K562 (cell line): ENCODE measurements around the gene RARG. TPM values are rescaled to one million over a fixed set of nuclear protein-coding genes. Genes with fewer than 3 reads are reported as not detected.

Experiments
- ARNT ChIP-seq, 2 experiments: fragments of 450-650 bp; IDR thresholded peaks; 2 replicates each; pipeline ENCODE4 v1.6.1; 2016; ENCODE audit warnings: mild to moderate bottlenecking in 1 of 2
- CHD1 ChIP-seq: fragments of 200-600 bp; sonication (generic); IDR thresholded peaks from one replicate; pipeline ENCODE4 v1.6.1; 2012; ENCODE audit warnings: mild to moderate bottlenecking, moderate library complexity, low read length, inconsistent platforms
- CHD4 ChIP-seq: fragments of 200-600 bp; sonication (generic); IDR thresholded peaks from 3 replicates; pipeline ENCODE4 v1.6.1; 2012; ENCODE audit warnings: low read depth, mild to moderate bottlenecking, mixed read lengths, low read length, inconsistent platforms; ENCODE audit not compliant: insufficient read depth, insufficient replicate concordance, poor library complexity, severe bottlenecking
- PHF21A ChIP-seq: fragments of 450-650 bp; IDR thresholded peaks from 2 replicates; pipeline ENCODE4 v1.6.1; 2017; ENCODE audit warnings: low read depth, borderline replicate concordance
- ZC3H8 ChIP-seq: fragments of 450-650 bp; IDR thresholded peaks from 2 replicates; pipeline ENCODE4 v1.6.1; 2017
- ZFP30 ChIP-seq: fragments of 250-450 bp; sonication (Bioruptor Pico); IDR thresholded peaks from 2 replicates; pipeline ENCODE4 v1.8.0; 2022; ENCODE audit warnings: moderate library complexity, mild to moderate bottlenecking, inconsistent platforms, borderline replicate concordance
- polyA plus RNA-seq, 8 experiments: library from polyadenylated mRNA; depleted of rRNA in 4 of 8; stranded (reverse) in 5 of 8; unstranded in 3 of 8; fragments of >200 nt; fragmentation: Nextera tagmentation in 2 of 8; fragmentation: Illumina TruSeq in 1 of 8; extraction: Ambion mirVana in 2 of 8; extraction: Trizol in 1 of 8; gene quantifications; 2 replicates each; pipeline versions ENCODE4 v1.2.1 to v1.2.3, GENCODE V29; 2011 to 2014; ENCODE audit warnings: inconsistent platforms in 1 of 8, missing spikeins in 1 of 8
- total RNA-seq, 7 experiments: library from RNA; depleted of rRNA in 6 of 7; stranded (reverse); fragments of >200 nt in 6 of 7; fragmentation: Illumina TruSeq in 2 of 7; extraction: Trizol in 2 of 7; gene quantifications; 2 replicates each; pipeline versions ENCODE4 v1.2.1 to v1.2.3, GENCODE V29; 2011 to 2021; ENCODE audit warnings: low replicate concordance in 1 of 7
- TF ChIP-seq, protein P1 (sequence below): IDR thresholded peaks from 3 replicates; pipeline ENCODE4 v1.6.1; 2011; ENCODE audit warnings: borderline replicate concordance, mild to moderate bottlenecking, moderate library complexity; ENCODE audit not compliant: insufficient read length; ENCODE audit errors: extremely low read depth

Gene RARG
- total and polyA plus RNA-seq, 9 of the 15 experiments (the other 6 are each of a cell fraction or from before 2014, with no cell fraction given), result 0.18 to 7.6 (median 3.8) TPM

DNA sequence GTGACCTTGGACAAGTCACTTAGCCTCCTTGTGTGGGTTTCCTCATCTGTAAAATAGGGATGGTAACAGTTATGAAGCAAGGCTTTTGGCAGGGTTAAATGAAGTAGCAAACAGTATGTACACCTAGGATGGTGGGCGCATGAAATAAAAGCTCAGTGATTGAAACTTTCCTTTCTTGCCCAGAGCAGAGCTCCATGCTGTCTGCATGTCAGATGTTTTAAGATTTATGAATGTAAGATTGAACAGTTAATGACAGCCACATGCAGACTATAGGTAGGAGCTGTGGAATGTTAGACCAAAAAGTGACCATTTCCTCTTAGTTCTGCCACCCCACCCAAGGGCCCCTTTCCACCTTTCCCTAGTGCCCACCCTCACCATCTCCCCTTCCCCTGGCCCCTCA is 37.0 kb downstream of the RARG start (continued):
- TF ChIP-seq ARNT (IDR thresholded peaks at IDR 0.05) (no peak), ZFP30 (CRISPR knock-in tag) (no peak), CHD4 (no peak), ZC3H8 (no peak), CHD1 (no peak), PHF21A (no peak)
- TF ChIP-seq, protein P1, sequence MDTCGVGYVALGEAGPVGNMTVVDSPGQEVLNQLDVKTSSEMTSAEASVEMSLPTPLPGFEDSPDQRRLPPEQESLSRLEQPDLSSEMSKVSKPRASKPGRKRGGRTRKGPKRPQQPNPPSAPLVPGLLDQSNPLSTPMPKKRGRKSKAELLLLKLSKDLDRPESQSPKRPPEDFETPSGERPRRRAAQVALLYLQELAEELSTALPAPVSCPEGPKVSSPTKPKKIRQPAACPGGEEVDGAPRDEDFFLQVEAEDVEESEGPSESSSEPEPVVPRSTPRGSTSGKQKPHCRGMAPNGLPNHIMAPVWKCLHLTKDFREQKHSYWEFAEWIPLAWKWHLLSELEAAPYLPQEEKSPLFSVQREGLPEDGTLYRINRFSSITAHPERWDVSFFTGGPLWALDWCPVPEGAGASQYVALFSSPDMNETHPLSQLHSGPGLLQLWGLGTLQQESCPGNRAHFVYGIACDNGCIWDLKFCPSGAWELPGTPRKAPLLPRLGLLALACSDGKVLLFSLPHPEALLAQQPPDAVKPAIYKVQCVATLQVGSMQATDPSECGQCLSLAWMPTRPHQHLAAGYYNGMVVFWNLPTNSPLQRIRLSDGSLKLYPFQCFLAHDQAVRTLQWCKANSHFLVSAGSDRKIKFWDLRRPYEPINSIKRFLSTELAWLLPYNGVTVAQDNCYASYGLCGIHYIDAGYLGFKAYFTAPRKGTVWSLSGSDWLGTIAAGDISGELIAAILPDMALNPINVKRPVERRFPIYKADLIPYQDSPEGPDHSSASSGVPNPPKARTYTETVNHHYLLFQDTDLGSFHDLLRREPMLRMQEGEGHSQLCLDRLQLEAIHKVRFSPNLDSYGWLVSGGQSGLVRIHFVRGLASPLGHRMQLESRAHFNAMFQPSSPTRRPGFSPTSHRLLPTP, result no peak
- TF ChIP-seq, all 486 proteins: peak for 3
